Measurements from ENCODE around the gene RUNDC3A. TPM values are rescaled to one million over a fixed set of nuclear protein-coding genes. Genes with fewer than 3 reads are reported as not detected.

RUNDC3A gene
- polyA plus RNA-seq, 4 donors, result 1.1 to 6.8 (median 3.8) TPM

- Histone ChIP-seq H3K27me3 (ENCODE audit: control insufficient read depth in 3 of 3, insufficient read depth in 3 of 3, low read length in 3 of 3) (peaks cover 0 to 4% (median 0%) of the 10 kb centered on the region in 3 donors), H3K4me1 (ENCODE audit: control insufficient read depth in 3 of 3, insufficient read depth in 2 of 3, low read depth in 1 of 3, low read length in 2 of 3) (peaks cover 2 to 8% (median 7%) of the 10 kb centered on the region in 3 donors), H3K9me3 (ENCODE audit: control insufficient read depth in 2 of 2, insufficient read depth in 1 of 2, low read depth in 1 of 2, low read length in 1 of 2) (no peaks in the 10 kb centered on the region), H3K27ac (ENCODE audit: low read depth in 1 of 3, low read length in 2 of 3) (peak overlapping the region; percentile 2 to 75 (median 9)), H3K36me3 (ENCODE audit: control insufficient read depth in 3 of 3, insufficient read depth in 2 of 3, low read depth in 1 of 3, low read length in 3 of 3) (no peaks in the 10 kb centered on the region), H3K4me3 (ENCODE audit: low read depth in 1 of 3, low read length in 3 of 3) (no peak overlapping the region)
- DNase-seq (peak; percentile 43 to 61), FAIRE-seq (no peak)
- 23 to 32% (median 28%) methylated on average over 18 to 20 of the region's 20 CpGs for WGBS, 3 donors
These were observed 28.6 kb upstream of the RUNDC3A start for GRCh38 chr17:44279666-44280391.

GRCh38 chr17:44280392-44280937 lies 27.9 kb upstream of the RUNDC3A start:
- no peaks in the 10 kb centered on the region for H3K36me3 ChIP-seq (ENCODE audit: control insufficient read depth in 3 of 3, insufficient read depth in 2 of 3, low read depth in 1 of 3, low read length in 3 of 3)
- H3K27me3 ChIP-seq (ENCODE audit: control insufficient read depth in 3 of 3, insufficient read depth in 3 of 3, low read length in 3 of 3), result no peaks in the 10 kb centered on the region
- WGBS, 3 donors, result 64 to 78% (median 69%) methylated on average over 12 of the region's 12 CpGs
- no peak overlapping the region for H3K4me3 ChIP-seq (ENCODE audit: low read depth in 1 of 3, low read length in 3 of 3)
- H3K27ac ChIP-seq (ENCODE audit: low read depth in 1 of 3, low read length in 2 of 3), result peak overlapping the region in 1 of 3 donors; percentile 75
- DNase-seq (no peak), FAIRE-seq (no peak)
- no peaks in the 10 kb centered on the region for H3K9me3 ChIP-seq (ENCODE audit: control insufficient read depth in 2 of 2, insufficient read depth in 1 of 2, low read depth in 1 of 2, low read length in 1 of 2)
- peaks cover 2 to 8% (median 7%) of the 10 kb centered on the region in 3 donors for H3K4me1 ChIP-seq (ENCODE audit: control insufficient read depth in 3 of 3, insufficient read depth in 2 of 3, low read depth in 1 of 3, low read length in 2 of 3)

GRCh38 chr17:44281570-44281969 lies 26.8 kb upstream of the RUNDC3A start:
- 87 to 93% (median 93%) methylated on average over 2 of the region's 2 CpGs for WGBS, 3 donors
- no peaks in the 10 kb centered on the region for H3K27me3 ChIP-seq (ENCODE audit: control insufficient read depth in 3 of 3, insufficient read depth in 3 of 3, low read length in 3 of 3)
- H3K4me3 ChIP-seq (ENCODE audit: low read depth in 1 of 3, low read length in 3 of 3), result no peak overlapping the region
- DNase-seq, result no peak
- no peak overlapping the region for H3K27ac ChIP-seq (ENCODE audit: low read depth in 1 of 3, low read length in 2 of 3)
- no peaks in the 10 kb centered on the region for H3K36me3 ChIP-seq (ENCODE audit: control insufficient read depth in 3 of 3, insufficient read depth in 2 of 3, low read depth in 1 of 3, low read length in 3 of 3)
- H3K4me1 ChIP-seq (ENCODE audit: control insufficient read depth in 3 of 3, insufficient read depth in 2 of 3, low read depth in 1 of 3, low read length in 2 of 3), result peaks cover 2 to 8% (median 7%) of the 10 kb centered on the region in 3 donors
- H3K9me3 ChIP-seq (ENCODE audit: control insufficient read depth in 2 of 2, insufficient read depth in 1 of 2, low read depth in 1 of 2, low read length in 1 of 2), result no peaks in the 10 kb centered on the region
- no peak for FAIRE-seq

DNA sequence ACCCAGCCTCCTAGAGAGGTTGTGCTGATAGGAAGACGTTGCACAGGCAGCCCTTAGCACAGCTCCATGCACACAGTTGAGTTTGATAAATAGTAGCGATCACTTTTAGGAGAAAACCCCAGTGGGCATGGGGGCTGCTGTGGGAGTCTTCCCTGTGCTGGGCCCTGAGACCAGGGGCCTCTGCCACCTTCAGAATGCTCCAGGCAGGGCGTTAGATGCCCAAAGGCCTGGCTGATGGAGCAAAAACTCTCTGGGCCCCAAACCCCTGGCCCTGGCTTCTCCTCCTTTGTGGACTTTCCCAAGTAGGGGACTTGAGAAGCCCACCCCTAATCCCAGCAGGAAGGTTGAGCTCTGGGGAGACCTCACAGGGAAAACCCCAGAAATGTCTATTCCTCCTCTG lies 26.1 kb upstream of the RUNDC3A start:
- H3K27me3 ChIP-seq (ENCODE audit: control insufficient read depth in 3 of 3, insufficient read depth in 3 of 3, low read length in 3 of 3), result no peaks in the 10 kb centered on the region
- no peaks in the 10 kb centered on the region for H3K36me3 ChIP-seq (ENCODE audit: control insufficient read depth in 3 of 3, insufficient read depth in 2 of 3, low read depth in 1 of 3, low read length in 3 of 3)
- H3K4me1 ChIP-seq (ENCODE audit: control insufficient read depth in 3 of 3, insufficient read depth in 2 of 3, low read depth in 1 of 3, low read length in 2 of 3), result peaks cover 2 to 8% (median 7%) of the 10 kb centered on the region in 3 donors
- no peak overlapping the region for H3K27ac ChIP-seq (ENCODE audit: low read depth in 1 of 3, low read length in 2 of 3)
- 48 to 71% (median 49%) methylated on average over 3 of the region's 3 CpGs for WGBS, 3 donors
- DNase-seq, result no peak
- no peak overlapping the region for H3K4me3 ChIP-seq (ENCODE audit: low read depth in 1 of 3, low read length in 3 of 3)
- H3K9me3 ChIP-seq (ENCODE audit: control insufficient read depth in 2 of 2, insufficient read depth in 1 of 2, low read depth in 1 of 2, low read length in 1 of 2), result no peaks in the 10 kb centered on the region
- FAIRE-seq, result no peak

DNA sequence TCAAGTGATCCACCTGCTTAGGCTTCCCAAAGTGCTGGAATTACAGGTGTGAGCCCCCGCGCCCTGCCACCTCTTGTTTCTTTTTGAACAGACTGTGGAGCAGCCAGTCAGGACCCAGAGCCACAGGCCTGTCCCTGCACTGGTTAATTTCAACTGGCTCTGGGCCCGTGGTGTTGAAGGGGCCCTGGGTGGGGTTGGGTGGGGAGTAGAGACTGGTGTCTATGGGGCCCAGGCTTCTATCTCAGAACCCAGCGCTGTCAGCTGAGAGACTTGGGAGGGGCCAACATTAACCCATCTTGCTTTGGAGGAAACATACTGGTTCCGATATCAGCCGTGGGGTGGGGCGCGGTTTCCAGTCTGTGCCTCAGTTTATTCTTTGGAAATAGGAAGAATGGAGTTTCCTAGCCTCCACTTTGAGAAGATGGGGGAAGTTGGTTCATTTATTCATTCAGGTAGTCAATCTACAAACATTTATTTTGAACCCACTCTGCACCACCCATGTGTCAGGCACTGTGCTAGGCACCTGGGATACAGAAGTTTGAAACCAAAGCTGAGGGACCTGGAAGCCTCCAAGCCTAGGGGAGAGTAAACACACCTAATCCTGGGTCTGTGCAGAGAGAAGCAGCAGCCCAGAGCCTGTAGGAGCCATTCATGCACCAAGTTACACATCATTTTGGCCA lies 24.9 kb upstream of the RUNDC3A start:
- Histone ChIP-seq H3K4me1 (ENCODE audit: control insufficient read depth in 3 of 3, insufficient read depth in 2 of 3, low read depth in 1 of 3, low read length in 2 of 3) (peaks cover 2 to 8% (median 7%) of the 10 kb centered on the region in 3 donors), H3K27ac (ENCODE audit: low read depth in 1 of 3, low read length in 2 of 3) (no peak overlapping the region), H3K4me3 (ENCODE audit: low read depth in 1 of 3, low read length in 3 of 3) (no peak overlapping the region), H3K27me3 (ENCODE audit: control insufficient read depth in 3 of 3, insufficient read depth in 3 of 3, low read length in 3 of 3) (peaks cover 0 to 6% (median 0%) of the 10 kb centered on the region in 3 donors), H3K36me3 (ENCODE audit: control insufficient read depth in 3 of 3, insufficient read depth in 2 of 3, low read depth in 1 of 3, low read length in 3 of 3) (no peaks in the 10 kb centered on the region), H3K9me3 (ENCODE audit: control insufficient read depth in 2 of 2, insufficient read depth in 1 of 2, low read depth in 1 of 2, low read length in 1 of 2) (no peaks in the 10 kb centered on the region)
- DNase-seq (no peak), FAIRE-seq (no peak)
- 82 to 84% (median 84%) methylated on average over 8 of the region's 8 CpGs for WGBS, 3 donors

DNA sequence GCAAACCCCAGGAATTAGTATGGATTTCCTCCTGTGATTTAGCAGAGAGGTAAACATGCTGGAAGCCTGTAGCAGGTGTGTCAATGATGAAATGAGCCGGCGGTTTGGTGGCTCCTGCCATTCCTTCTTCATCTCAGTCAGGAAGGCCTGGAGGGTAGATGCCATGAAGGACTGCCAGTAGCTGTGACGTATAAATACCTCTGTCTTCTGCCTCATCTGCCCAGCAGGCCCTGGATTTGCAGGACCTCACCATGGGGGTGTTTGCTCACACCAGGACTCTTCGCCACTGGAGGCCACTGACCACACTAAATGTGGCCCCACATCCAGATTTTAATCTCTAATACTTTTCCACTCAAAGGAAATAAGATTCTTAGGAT lies 24.4 kb upstream of the RUNDC3A start:
- H3K4me1 ChIP-seq (ENCODE audit: control insufficient read depth in 3 of 3, insufficient read depth in 2 of 3, low read depth in 1 of 3, low read length in 2 of 3), result peaks cover 2 to 8% (median 7%) of the 10 kb centered on the region in 3 donors
- no peaks in the 10 kb centered on the region for H3K36me3 ChIP-seq (ENCODE audit: control insufficient read depth in 3 of 3, insufficient read depth in 2 of 3, low read depth in 1 of 3, low read length in 3 of 3)
- 83 to 95% (median 86%) methylated on average over 4 of the region's 4 CpGs for WGBS, 3 donors
- H3K9me3 ChIP-seq (ENCODE audit: control insufficient read depth in 2 of 2, insufficient read depth in 1 of 2, low read depth in 1 of 2, low read length in 1 of 2), result no peaks in the 10 kb centered on the region
- peaks cover 0 to 7% (median 0%) of the 10 kb centered on the region in 3 donors for H3K27me3 ChIP-seq (ENCODE audit: control insufficient read depth in 3 of 3, insufficient read depth in 3 of 3, low read length in 3 of 3)
- FAIRE-seq (no peak), DNase-seq (no peak)
- H3K4me3 ChIP-seq (ENCODE audit: low read depth in 1 of 3, low read length in 3 of 3), result no peak overlapping the region
- H3K27ac ChIP-seq (ENCODE audit: low read depth in 1 of 3, low read length in 2 of 3), result no peak overlapping the region

DNA sequence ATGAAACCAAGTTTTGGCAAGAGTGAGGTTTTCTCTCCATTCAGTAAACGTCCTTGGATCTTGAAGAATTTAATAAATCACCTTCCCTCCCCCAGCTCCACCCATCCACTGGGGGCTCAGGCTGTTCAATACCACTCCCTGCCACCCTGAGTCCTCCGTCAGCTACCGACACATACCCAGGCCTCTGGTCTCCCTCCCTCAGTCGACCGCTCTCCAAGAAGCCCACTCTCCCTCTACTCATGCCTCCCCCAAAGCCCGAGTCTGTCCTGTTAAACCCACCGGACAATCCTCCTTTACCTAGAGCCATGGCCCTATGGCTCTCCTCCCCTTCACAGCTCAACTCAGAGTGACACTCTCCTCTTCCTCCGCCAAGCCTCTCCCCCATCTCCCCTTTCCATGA lies 20.8 kb upstream of the RUNDC3A start:
- H3K36me3 ChIP-seq (ENCODE audit: control insufficient read depth in 3 of 3, insufficient read depth in 2 of 3, low read depth in 1 of 3, low read length in 3 of 3), result no peaks in the 10 kb centered on the region
- DNase-seq, result no peak
- H3K27ac ChIP-seq (ENCODE audit: low read depth in 1 of 3, low read length in 2 of 3), result no peak overlapping the region
- H3K9me3 ChIP-seq (ENCODE audit: control insufficient read depth in 2 of 2, insufficient read depth in 1 of 2, low read depth in 1 of 2, low read length in 1 of 2), result no peaks in the 10 kb centered on the region
- no peak overlapping the region for H3K4me3 ChIP-seq (ENCODE audit: low read depth in 1 of 3, low read length in 3 of 3)
- H3K4me1 ChIP-seq (ENCODE audit: control insufficient read depth in 3 of 3, insufficient read depth in 2 of 3, low read depth in 1 of 3, low read length in 2 of 3), result no peaks in the 10 kb centered on the region
- peaks cover 0 to 7% (median 0%) of the 10 kb centered on the region in 3 donors for H3K27me3 ChIP-seq (ENCODE audit: control insufficient read depth in 3 of 3, insufficient read depth in 3 of 3, low read length in 3 of 3)
- no peak for FAIRE-seq
- 74 to 82% (median 75%) methylated on average over 8 of the region's 8 CpGs for WGBS, 3 donors

- FAIRE-seq, result no peak
- no peaks in the 10 kb centered on the region for H3K9me3 ChIP-seq (ENCODE audit: control insufficient read depth in 2 of 2, insufficient read depth in 1 of 2, low read depth in 1 of 2, low read length in 1 of 2)
- WGBS, 3 donors, result 80 to 85% (median 81%) methylated on average over 9 of the region's 9 CpGs
- H3K4me3 ChIP-seq (ENCODE audit: low read depth in 1 of 3, low read length in 3 of 3), result no peak overlapping the region
- H3K27me3 ChIP-seq (ENCODE audit: control insufficient read depth in 3 of 3, insufficient read depth in 3 of 3, low read length in 3 of 3), result no peaks in the 10 kb centered on the region
- no peaks in the 10 kb centered on the region for H3K36me3 ChIP-seq (ENCODE audit: control insufficient read depth in 3 of 3, insufficient read depth in 2 of 3, low read depth in 1 of 3, low read length in 3 of 3)
- H3K4me1 ChIP-seq (ENCODE audit: control insufficient read depth in 3 of 3, insufficient read depth in 2 of 3, low read depth in 1 of 3, low read length in 2 of 3), result no peaks in the 10 kb centered on the region
- H3K27ac ChIP-seq (ENCODE audit: low read depth in 1 of 3, low read length in 2 of 3), result no peak overlapping the region
- no peak for DNase-seq
These were observed 14.7 kb upstream of the RUNDC3A start for GRCh38 chr17:44293509-44294226.

Data from small intestine (tissue), 7 donors.